ENCODE results near the gene DNAH5.

The DNAH5 gene

DNA sequence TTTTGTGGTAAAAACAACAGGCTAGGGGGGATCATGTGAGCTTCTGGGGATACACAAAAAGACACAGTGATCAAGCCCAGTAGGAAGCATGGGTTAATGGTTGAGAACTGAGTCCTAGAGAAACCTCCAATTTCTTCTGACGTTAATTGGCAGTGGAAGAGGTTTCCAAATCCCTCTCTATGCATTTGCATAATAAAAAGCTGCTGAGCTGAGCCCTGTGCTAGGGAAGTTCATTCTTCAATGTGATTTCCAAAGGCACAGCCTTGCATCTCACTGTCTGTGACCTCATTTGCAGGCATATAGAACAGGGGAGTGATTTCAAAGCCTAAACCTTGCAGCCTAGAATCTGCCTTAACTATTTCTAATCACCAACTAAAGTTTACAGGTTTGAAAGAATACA is 812 bp downstream of the DNAH5 start:
- no peak for DNase-seq (ENCODE audit: low read depth)

DNA sequence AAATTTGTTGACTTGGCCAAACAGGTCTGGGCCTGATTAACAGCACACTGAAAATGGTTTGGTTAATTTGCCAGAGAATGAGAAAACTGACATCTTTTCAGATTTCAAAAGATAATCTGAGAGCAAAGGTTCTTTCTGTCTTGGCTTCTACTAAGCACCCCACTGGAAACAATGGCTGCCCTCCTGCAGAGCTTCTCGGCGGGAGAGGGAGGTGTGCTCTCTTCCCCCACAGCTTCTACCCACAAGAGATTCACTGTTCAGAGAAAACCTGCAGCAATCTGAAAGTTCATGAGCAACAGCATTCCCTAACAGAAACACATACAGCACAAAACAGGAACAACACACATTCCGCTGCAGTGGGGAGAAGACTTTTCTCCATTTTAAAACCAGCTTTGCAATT is 3.0 kb downstream of the DNAH5 start:
- no peak for DNase-seq (ENCODE audit: low read depth)

DNA sequence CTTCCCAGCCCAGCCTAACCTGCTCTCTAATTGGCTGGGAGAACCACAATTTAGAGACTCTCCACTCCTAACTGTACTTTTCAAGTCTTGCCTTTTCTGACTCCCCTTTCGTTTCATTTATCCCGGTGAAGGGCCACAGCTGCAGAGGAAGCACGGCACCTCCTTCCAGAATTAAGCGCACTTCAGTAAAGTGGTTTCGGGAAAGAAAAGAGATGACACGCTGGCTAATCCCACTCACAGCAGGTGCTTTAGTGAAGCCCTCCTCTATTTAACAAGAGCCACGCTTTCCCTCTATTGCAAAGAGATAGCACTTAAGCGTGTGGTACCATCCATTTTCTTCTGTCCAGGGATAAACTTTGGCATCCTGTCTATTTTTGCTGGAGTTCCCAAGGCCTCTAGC is 4.8 kb downstream of the DNAH5 start:
- no peak for DNase-seq (ENCODE audit: low read depth)

DNA sequence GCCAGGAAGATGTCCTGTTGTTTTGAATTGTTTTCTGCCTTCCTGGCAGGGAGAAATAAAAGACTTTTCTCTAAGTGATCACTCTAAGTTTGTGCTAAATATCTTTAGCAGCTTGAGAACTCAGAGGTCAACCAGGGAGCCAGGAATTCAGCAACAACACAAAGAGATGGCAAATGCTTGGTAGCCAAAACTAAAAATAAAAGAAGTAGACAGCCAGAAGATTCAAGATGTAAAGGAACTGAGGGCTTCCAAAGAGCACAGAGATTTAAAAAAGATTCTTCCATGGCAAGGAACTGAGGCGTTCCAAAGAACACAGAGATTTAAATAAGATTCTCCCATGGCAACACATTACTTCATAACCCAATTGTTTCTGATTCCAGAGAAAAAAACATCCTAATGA is 9.6 kb downstream of the DNAH5 start:
- DNase-seq (ENCODE audit: low read depth), result no peak

DNA sequence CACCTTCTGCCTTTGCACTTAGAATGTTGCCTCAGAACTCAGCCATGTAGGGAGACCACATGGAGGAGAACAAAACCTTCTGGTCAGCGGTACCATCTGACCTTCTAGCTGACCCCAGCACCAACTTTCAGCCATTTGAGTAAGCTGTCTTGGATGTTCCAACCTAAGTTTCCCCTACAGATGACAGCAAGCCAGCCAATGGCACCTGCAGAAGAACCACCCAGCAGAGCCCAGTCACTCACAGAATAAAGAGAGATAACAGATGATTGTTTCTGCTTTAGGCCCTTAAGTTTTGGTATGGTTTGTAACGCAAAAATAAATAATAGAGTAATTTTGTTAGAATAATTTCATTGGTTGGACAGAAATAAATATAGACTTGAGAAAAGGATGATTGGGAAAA is 10.4 kb downstream of the DNAH5 start:
- no peak for DNase-seq (ENCODE audit: low read depth)

DNA sequence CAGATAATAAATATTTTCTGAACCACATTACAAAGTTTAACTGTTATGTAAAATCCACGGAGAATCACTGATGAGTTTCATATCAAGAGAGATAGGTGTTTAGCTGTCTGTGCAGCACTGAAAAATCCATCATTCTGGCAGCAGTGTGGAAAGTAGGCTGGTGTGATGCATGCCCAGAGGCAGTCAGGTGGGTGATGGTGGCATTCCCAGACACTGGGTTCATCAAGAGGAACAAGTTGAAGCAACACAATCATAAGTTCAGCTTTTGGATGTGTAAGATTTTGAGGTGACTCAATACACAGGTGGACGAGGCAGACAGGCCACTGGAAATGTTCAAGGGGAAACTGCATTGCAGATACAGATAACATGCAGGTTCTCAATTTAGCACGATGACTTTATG is 11.9 kb downstream of the DNAH5 start:
- DNase-seq (ENCODE audit: low read depth), result no peak

DNA sequence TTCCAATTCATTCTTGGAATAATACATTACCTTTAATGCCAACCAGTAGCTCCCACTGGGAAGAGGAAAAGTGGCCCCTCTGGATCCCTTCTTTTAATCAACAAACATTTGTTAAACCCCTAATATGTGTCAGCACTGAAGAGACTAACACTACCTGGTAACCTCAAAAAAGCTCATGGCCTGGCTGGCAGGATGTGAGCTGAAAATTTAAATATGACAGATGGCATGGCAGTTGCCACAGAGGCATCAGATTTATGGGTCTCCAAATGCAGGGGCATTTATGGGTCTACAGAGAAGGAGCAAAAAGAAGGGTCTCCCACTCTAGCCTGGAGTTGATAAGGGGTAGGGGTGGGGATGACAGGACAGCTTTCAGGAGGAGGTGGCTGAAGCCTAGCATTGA is 12.5 kb downstream of the DNAH5 start:
- DNase-seq (ENCODE audit: low read depth), result no peak

DNA sequence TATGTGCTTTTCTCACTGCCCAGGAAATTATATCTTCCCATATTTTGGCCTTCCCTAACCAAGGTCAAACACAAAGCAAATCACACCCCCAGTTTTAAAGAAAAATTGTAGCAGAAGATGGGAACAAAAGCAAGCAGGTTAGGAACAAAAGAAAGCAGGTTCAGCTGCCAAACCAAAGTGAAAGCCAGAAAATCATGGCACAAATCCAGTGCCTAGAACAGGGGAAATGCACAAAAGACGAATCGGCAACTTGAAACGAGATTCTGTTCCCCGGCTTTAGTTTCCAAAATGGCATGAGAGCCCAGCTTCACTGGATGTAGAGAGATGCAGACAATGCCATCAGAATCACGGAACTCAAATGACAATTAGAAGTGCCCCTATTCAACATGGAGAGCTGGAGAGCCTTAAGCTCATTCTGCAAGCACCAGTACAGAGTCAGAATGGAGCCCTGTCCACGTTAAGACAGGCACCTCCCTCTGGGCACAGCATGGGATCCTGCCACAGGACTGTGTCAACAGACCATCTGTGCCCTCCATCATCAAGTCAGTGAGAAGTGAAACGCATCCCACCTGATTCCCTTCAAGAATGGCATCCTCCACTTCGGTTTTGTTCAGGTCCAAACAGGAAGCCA is 13.8 kb downstream of the DNAH5 start:
- no peak for DNase-seq (ENCODE audit: low read depth)

DNA sequence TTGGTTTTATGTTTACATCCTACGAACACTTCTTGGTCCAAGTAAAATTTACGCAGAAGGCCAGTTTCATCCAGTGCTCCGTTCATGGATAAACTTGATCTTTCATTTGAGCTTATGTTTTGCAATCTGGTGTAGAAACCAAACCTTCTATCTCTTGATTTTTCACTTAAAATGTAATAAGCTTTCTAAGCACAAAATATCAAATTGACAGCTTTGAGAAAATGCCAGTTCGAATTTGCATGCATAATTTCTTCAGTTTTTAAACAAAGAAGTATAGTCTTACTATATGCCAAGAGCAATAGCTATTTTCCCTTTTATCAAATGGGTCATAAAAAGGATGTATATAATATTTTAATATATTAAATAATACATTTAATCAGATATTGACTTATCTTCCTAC is 17.8 kb downstream of the DNAH5 start:
- no peak for DNase-seq (ENCODE audit: low read depth)

DNA sequence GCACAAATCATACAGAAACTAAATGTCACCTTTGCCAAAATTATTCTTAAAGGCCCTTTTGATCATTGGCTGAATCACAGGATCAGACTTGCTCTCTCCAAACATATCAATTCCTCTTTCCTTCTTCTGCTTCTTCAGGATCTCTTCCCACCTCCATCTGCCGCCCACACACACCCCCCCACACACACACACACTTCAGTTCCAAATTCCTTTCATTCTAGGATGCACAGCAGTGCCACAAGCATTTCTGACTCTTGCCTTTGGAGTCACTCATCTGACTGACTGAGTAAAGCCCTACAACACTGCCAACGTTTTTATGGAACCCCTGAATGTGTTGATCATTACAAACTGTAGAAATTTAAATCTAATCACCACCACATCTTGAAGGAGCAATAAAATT is 22.9 kb downstream of the DNAH5 start:
- peak; percentile 8 for DNase-seq (ENCODE audit: low read depth)

DNA sequence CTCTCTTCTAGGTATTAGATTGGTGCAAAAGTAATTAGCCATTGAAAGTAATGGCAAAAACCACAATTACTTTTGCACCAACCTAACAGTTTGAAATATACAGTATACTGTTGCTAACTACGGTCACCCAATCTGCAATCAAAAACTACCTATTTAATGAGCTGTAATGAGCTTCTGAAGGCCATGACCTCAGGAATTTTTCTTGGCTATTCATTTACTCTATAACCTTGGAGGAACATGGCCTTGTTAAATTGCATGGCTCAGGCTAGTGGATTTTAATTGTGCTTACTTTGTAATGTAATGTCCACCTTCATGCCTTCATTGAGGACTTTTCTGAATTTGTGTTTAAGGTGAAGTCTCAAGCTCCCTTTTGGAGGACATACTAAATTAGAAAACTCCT is 24.7 kb downstream of the DNAH5 start:
- DNase-seq (ENCODE audit: low read depth), result no peak

DNA sequence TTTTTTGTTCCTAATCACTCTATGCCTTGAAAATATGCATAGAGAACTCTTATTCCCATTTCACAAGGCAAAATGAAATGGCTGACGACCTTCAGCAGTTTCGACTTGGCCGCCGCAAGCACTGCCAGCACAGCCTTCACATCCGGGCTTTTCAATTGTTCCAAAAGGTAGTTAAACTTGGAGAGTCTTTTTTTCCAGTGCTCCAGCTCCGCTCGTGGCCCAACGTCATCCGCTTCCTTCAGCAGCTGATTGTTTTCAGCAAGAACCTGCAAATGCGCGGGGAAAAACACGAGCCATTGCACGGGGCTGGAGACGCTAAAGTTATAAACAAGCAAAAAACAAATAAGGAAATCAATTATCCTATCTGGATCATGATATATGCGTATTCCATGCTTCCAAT is 25.4 kb downstream of the DNAH5 start:
- DNase-seq (ENCODE audit: low read depth), result no peak

DNA sequence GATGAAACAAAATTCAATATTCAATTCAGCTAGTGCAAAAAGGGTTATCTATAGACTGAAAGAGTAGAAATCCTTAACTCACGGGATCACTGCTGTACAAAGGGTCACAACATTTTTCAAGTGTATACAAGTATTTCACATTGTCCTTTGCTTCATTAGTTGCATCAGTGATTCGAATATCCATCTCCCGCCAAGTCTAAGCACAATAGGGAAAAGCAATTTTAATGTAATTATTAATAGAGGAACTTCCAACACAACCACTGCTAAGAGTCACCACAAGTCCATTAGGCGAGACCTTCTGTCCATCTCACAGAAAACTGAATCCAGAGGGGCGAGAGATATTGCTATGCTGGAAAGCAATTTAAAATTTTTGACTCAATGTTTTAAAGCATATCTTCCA is 27.4 kb downstream of the DNAH5 start:
- no peak for DNase-seq (ENCODE audit: low read depth)

DNA sequence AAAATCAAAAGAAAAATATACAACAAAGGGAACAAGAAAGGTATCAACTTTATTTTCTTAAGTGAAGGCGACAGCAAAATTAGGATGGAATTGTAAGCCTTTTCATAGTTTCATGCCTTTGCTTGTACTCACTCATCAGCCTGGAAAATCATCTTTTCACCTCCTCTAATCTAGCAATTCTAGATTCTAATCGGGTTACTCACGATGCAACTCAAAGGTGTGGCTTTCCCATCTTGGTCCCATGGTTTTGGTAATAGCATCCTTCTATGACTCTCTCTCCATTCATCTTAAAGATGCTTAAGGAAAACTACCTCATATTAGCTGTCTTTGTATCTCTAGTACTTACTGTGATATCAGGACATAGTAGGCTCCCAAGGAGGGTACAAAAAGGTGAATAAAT is 30.5 kb downstream of the DNAH5 start:
- no peak for DNase-seq (ENCODE audit: low read depth)

DNA sequence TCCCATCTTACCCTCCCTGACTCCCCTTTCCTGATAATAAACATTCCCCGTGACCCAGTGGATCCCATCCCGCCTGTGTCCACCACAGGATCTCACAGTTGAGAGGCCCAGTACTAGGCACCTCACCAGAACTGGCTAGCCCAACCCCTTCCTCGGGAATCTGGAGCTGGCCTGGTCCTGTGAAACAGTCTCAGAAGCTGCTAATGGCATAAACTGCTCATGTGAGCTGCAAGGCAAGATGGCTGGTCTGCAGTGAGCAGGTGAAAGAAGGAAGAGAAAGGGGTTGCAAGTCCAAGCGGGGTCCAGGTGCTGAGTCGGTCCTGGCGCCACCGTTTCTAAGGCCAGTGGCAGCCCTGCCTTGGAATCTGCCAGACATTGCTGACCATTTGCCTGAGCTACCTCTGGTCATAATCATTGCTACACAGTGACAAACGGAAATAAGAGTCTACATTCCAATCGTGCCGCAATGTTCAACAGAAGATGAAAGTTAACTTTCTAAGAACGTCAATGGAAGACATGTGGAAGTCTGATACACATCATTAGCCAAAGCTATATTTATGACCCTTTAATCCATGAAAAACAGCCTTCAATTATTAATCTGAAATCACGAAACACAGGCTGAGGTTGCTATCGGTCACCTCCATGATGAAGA is 33.7 kb downstream of the DNAH5 start:
- DNase-seq (ENCODE audit: low read depth), result no peak

DNA sequence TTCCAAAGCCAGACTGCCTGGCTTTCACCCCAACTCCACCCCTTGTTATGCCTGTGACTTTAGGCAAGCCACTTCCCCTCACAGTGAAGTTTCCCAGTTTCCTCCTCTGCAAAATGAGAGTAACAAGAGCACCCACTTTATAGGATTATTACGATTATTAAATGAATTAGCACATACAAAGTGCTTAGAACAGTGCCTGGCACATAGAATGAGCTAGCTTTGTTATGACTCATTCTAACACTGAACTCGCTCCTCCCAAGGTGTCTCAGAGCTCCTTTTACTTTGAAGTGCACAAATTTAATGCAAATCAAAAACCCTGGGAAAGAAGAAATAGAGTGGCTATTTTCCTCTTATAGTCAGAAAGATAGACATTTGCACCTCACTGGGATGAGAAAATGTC is 34.3 kb downstream of the DNAH5 start:
- DNase-seq (ENCODE audit: low read depth), result no peak

DNA sequence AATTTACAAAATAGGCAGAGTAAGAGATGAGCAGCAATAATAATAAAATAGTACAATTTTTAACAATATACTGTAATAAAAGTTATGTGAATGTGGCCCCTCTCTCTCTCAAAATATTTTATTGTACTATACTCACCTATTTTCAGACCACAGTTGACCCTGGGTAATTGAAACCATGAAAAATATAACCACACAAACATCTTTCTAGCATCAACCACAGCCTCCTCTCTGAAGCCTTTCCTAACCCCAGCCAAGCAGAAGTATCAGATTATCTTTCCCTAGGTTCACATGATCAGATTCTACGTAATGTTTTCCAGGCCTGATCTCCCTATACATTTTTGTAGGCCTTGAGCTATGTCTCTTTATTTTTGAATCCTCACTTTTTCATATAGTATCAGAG is 35.2 kb downstream of the DNAH5 start:
- no peak for DNase-seq (ENCODE audit: low read depth)

DNA sequence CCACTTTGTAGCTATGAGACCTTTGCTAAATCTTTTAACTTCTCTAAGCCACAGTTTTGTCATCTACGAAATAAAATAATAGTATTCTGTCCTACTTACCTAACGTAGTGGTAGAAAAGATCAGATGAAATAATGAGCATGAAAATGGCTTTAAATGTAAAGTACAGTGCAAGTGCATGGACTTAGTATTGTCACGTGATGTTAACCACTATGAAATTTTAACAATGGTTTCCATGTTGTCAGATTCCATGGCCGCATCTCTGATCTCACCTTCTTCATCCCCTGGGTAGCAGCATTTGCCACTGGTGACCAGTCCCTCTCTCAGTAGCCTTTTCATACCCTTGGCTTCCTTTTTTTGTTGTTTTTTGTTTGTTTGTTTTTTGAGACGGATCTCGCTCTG is 45.9 kb downstream of the DNAH5 start:
- DNase-seq (ENCODE audit: low read depth), result no peak

DNA sequence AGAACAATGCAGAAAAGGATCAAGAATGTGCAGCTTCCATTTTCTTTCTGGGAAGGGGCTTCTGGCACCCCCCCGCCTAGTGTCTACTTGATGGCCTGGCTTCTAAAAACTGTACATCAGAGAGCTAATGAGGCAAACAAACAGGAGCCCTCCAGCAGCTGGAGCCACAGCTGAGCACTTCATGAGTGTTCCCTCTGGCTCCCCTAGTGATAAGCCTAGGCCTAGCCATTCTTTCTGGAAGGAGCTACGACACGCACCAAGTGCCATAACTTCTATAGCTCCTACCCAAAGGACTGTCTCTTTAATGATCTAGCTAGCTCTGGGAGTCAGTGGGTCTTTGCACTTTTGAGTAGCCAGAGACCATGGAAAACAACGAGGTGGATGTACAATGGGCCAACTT is 66.1 kb downstream of the DNAH5 start:
- no peak for DNase-seq (ENCODE audit: low read depth)

DNA sequence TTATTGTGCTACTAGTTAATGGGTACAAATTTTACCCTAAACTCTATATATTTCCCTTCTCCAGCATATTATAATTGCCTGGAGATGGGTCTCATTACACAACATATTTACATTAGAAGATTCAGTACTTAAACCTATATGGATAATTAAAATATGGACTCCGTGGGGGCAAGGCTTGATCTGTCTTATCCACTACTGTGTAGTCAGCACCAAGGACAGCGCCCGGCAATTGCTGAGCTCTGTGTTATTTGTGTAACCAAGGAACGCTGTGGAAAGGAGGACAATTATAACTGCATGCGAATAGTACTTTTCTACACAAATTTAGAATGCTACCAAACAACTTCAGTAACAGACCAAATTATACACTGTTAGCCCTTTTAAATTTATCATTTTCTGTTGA is 77.7 kb downstream of the DNAH5 start:
- no peak for DNase-seq (ENCODE audit: low read depth)

DNA sequence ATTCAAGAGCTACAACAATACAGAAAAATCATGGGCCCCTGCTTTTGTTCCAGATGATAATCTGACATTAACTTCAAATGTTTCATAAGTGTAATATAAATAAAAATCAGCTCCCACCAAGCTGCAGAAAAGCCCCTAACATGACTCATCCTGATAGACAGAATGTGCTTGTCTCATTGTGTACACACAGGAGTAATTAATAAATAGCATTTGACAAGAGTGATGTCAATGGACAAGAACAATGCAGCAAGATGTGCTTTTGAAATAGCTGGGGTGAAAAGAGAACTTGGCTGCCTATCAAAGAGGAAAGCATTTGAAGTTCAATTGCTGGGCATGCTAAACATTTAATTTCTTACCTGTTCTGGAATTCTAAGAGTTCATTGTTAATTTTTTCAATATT is 79.2 kb downstream of the DNAH5 start:
- no peak for DNase-seq (ENCODE audit: low read depth)

DNA sequence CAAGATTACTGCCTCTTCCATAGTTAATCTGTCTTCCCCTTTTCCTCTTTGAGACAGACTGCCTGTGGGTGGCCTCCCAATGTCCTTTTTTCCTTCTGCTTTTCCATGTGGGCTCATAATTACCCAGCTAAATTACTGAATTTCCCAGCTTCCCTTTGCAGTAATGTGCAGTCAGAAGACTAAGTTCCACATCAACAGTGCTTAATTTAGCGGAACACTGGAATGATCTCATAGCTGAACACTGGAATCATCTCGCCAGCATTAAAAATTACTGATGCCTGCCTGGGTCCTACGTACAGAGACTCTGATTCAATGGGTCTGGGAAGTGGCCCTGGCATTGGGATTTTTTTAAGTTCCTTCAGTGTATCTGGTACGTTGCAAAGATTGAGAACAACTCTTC is 84.3 kb downstream of the DNAH5 start:
- no peak for DNase-seq (ENCODE audit: low read depth)

DNA sequence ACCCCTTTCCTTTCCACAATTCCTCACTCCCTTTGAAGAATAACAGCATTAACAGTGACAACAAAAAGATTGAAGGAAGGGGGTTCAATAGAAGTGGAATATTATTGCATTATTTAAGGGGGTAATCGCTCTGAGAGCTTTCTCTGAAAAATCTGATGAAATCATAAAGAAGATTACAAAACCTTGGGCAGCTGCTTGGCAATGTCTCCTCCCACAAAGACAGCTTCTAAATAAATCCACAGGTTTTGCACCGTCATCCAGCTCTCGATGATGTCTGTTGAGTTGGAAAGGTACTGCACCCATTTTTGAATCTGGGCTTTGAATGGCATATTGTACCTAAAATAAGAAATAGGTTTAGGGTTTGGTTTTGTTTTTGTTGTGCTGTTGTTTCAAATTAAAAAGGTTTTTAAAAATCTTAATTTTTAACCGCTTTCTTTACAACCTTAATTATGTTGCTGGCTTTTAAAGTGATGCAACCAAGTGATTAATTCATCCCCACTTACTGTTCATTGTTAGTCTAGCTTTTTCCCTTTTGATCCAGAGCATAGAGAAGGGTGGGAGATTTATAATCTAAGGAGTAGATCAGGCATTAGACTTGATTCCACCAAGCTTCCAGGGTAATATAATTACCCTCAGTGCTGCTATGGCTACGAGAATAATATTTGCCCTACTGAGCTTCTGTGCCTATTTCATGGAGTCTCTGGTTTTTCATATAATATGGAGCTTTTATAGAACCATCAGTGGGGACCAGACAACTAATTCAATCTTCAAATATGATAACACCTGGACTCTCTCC is 85.0 kb downstream of the DNAH5 start:
- no peak for DNase-seq (ENCODE audit: low read depth)
